Measurements from ENCODE around the gene TMTC2.

The TMTC2 gene

DNA sequence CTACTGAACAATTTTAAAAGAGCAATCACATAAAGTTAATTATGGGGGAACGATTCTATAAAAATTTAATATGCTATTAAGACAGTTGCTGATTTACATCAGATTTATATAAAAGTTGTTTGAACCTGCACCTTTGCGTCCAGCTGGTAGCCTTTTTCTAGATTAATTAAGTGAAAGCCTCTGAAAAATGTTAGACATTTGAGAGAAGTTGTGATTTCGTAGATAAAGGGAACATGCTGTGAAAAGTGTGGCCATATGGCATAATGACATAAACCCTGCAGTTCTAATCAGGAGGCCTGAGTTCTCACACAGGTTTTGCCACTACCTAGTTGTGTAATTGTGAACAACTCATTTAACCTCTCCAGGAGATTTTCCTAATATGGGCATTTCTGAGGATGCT is 187.2 kb downstream of the TMTC2 start (continued):
- TF ChIP-seq ZFP41 (tag by site-specific recombination; IDR thresholded peaks at IDR 0.05; ENCODE audit: borderline replicate concordance), result no peak
- TF ChIP-seq, protein P1, sequence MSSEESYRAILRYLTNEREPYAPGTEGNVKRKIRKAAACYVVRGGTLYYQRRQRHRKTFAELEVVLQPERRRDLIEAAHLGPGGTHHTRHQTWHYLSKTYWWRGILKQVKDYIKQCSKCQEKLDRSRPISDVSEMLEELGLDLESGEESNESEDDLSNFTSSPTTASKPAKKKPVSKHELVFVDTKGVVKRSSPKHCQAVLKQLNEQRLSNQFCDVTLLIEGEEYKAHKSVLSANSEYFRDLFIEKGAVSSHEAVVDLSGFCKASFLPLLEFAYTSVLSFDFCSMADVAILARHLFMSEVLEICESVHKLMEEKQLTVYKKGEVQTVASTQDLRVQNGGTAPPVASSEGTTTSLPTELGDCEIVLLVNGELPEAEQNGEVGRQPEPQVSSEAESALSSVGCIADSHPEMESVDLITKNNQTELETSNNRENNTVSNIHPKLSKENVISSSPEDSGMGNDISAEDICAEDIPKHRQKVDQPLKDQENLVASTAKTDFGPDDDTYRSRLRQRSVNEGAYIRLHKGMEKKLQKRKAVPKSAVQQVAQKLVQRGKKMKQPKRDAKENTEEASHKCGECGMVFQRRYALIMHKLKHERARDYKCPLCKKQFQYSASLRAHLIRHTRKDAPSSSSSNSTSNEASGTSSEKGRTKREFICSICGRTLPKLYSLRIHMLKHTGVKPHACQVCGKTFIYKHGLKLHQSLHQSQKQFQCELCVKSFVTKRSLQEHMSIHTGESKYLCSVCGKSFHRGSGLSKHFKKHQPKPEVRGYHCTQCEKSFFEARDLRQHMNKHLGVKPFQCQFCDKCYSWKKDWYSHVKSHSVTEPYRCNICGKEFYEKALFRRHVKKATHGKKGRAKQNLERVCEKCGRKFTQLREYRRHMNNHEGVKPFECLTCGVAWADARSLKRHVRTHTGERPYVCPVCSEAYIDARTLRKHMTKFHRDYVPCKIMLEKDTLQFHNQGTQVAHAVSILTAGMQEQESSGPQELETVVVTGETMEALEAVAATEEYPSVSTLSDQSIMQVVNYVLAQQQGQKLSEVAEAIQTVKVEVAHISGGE (tag by site-specific recombination; conservative IDR thresholded peaks at IDR 0.05; ENCODE audit: low read depth), result no peak
- no peak for TF ChIP-seq GLI4 (tag by site-specific recombination; IDR thresholded peaks at IDR 0.05)
- TF ChIP-seq ZNF660 (tag by site-specific recombination; IDR thresholded peaks at IDR 0.05), result no peak
- peak; percentile 49; the same call in 1 of the 2 replicates for TF ChIP-seq BCL11B (tag by site-specific recombination; IDR thresholded peaks at IDR 0.05; ENCODE audit: low read depth)
- no peak for TF ChIP-seq ZNF23 (tag by site-specific recombination; IDR thresholded peaks at IDR 0.05; ENCODE audit: borderline replicate concordance)
- no peak for TF ChIP-seq ZNF214 (tag by site-specific recombination; IDR thresholded peaks at IDR 0.05; ENCODE audit: borderline replicate concordance)
- TF ChIP-seq, protein P2, sequence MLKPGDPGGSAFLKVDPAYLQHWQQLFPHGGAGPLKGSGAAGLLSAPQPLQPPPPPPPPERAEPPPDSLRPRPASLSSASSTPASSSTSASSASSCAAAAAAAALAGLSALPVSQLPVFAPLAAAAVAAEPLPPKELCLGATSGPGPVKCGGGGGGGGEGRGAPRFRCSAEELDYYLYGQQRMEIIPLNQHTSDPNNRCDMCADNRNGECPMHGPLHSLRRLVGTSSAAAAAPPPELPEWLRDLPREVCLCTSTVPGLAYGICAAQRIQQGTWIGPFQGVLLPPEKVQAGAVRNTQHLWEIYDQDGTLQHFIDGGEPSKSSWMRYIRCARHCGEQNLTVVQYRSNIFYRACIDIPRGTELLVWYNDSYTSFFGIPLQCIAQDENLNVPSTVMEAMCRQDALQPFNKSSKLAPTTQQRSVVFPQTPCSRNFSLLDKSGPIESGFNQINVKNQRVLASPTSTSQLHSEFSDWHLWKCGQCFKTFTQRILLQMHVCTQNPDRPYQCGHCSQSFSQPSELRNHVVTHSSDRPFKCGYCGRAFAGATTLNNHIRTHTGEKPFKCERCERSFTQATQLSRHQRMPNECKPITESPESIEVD (tag by site-specific recombination; IDR thresholded peaks at IDR 0.05), result peak; percentile 92
- peak; percentile 51 for TF ChIP-seq ZBTB8A (tag by site-specific recombination; IDR thresholded peaks at IDR 0.05)
- TF ChIP-seq ZNF132 (tag by site-specific recombination; IDR thresholded peaks at IDR 0.05; ENCODE audit: borderline replicate concordance), result no peak
- TF ChIP-seq ZNF560 (tag by site-specific recombination; IDR thresholded peaks at IDR 0.05; ENCODE audit: borderline replicate concordance), result no peak
- TF ChIP-seq, protein P3, sequence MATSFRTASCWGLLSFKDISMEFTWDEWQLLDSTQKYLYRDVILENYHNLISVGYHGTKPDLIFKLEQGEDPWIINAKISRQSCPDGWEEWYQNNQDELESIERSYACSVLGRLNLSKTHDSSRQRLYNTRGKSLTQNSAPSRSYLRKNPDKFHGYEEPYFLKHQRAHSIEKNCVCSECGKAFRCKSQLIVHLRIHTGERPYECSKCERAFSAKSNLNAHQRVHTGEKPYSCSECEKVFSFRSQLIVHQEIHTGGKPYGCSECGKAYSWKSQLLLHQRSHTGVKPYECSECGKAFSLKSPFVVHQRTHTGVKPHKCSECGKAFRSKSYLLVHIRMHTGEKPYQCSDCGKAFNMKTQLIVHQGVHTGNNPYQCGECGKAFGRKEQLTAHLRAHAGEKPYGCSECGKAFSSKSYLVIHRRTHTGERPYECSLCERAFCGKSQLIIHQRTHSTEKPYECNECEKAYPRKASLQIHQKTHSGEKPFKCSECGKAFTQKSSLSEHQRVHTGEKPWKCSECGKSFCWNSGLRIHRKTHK (tag by site-specific recombination; IDR thresholded peaks at IDR 0.05), result no peak
- no peak for TF ChIP-seq ZEB2 (tag by site-specific recombination; IDR thresholded peaks at IDR 0.05)
- TF ChIP-seq HOXD13 (CRISPR knock-in tag; IDR thresholded peaks at IDR 0.05; ENCODE audit: borderline replicate concordance), result no peak
- TF ChIP-seq IKZF3 (tag by site-specific recombination; IDR thresholded peaks at IDR 0.05), result peak; percentile 52
- TF ChIP-seq, protein P4, sequence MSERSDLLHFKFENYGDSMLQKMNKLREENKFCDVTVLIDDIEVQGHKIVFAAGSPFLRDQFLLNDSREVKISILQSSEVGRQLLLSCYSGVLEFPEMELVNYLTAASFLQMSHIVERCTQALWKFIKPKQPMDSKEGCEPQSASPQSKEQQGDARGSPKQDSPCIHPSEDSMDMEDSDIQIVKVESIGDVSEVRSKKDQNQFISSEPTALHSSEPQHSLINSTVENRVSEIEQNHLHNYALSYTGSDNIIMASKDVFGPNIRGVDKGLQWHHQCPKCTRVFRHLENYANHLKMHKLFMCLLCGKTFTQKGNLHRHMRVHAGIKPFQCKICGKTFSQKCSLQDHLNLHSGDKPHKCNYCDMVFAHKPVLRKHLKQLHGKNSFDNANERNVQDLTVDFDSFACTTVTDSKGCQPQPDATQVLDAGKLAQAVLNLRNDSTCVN (tag by site-specific recombination; optimal IDR thresholded peaks at IDR 0.05), result no peak
- no peak for TF ChIP-seq ZNF350 (tag by site-specific recombination; IDR thresholded peaks at IDR 0.05)
- no peak for TF ChIP-seq ZNF155 (tag by site-specific recombination; IDR thresholded peaks at IDR 0.05)
- TF ChIP-seq ZNF140 (tag by site-specific recombination; IDR thresholded peaks at IDR 0.05), result no peak
- TF ChIP-seq, protein P5, sequence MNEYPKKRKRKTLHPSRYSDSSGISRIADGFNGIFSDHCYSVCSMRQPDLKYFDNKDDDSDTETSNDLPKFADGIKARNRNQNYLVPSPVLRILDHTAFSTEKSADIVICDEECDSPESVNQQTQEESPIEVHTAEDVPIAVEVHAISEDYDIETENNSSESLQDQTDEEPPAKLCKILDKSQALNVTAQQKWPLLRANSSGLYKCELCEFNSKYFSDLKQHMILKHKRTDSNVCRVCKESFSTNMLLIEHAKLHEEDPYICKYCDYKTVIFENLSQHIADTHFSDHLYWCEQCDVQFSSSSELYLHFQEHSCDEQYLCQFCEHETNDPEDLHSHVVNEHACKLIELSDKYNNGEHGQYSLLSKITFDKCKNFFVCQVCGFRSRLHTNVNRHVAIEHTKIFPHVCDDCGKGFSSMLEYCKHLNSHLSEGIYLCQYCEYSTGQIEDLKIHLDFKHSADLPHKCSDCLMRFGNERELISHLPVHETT (tag by site-specific recombination; IDR thresholded peaks at IDR 0.05), result no peak
- TF ChIP-seq TRIM28 (IDR thresholded peaks at IDR 0.05; ENCODE audit: borderline replicate concordance, low read length), result no peak
- TF ChIP-seq SETDB1 (IDR thresholded peaks at IDR 0.05; ENCODE audit: insufficient read length, low read length), result no peak
- TF ChIP-seq, protein P6, sequence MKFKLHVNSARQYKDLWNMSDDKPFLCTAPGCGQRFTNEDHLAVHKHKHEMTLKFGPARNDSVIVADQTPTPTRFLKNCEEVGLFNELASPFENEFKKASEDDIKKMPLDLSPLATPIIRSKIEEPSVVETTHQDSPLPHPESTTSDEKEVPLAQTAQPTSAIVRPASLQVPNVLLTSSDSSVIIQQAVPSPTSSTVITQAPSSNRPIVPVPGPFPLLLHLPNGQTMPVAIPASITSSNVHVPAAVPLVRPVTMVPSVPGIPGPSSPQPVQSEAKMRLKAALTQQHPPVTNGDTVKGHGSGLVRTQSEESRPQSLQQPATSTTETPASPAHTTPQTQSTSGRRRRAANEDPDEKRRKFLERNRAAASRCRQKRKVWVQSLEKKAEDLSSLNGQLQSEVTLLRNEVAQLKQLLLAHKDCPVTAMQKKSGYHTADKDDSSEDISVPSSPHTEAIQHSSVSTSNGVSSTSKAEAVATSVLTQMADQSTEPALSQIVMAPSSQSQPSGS (tag by site-specific recombination; IDR thresholded peaks at IDR 0.05; ENCODE audit: low read depth), result no peak
- no peak for TF ChIP-seq PRDM1 (tag by site-specific recombination; IDR thresholded peaks at IDR 0.05)
- peak; percentile 75 for TF ChIP-seq OSR2 (tag by site-specific recombination; IDR thresholded peaks at IDR 0.05)
- no peak for TF ChIP-seq ZNF404 (tag by site-specific recombination; IDR thresholded peaks at IDR 0.05)
- TF ChIP-seq ZNF354C (tag by site-specific recombination; IDR thresholded peaks at IDR 0.05; ENCODE audit: borderline replicate concordance, low read depth), result no peak
- no peak; the same call in 1 of the 2 replicates for TF ChIP-seq TCF7L2 (IDR thresholded peaks at IDR 0.05; ENCODE audit: borderline replicate concordance, low read depth, low read length)
- no peak for TF ChIP-seq ZNF670 (tag by site-specific recombination; IDR thresholded peaks at IDR 0.05; ENCODE audit: low read depth)
- no peak for TF ChIP-seq ZNF677 (tag by site-specific recombination; IDR thresholded peaks at IDR 0.05)
